HepG2 (cell line): ENCODE data around the gene IRF4. TPM values are rescaled to one million over a fixed set of nuclear protein-coding genes. Genes with fewer than 3 reads are reported as not detected.

Source experiments
- CBFB ChIP-seq: sonication (generic); formaldehyde crosslinking; IDR thresholded peaks from 2 replicates; pipeline ENCODE4 v1.4.0; 2020; ENCODE audit warnings: missing genetic modification reagents
- CEBPB ChIP-seq: IDR thresholded peaks from 2 replicates; pipeline ENCODE4 v1.6.1; 2011; ENCODE audit warnings: low read depth, low read length, improper control_type of control experiment, borderline replicate concordance
- GATAD2A ChIP-seq: IDR thresholded peaks from 2 replicates; pipeline ENCODE4 v1.6.1; 2016
- KLF16 ChIP-seq, 2 experiments: sonication (generic) in 1 of 2; formaldehyde crosslinking in 1 of 2; IDR thresholded peaks; 2 replicates each; pipeline versions ENCODE4 v1.6.1 to v1.8.0; 2016 to 2023; ENCODE audit warnings: missing genetic modification reagents in 2 of 2, missing compliant biosample characterization in 1 of 2
- RAD21 ChIP-seq: fragments of 450-650 bp; formaldehyde crosslinking; IDR thresholded peaks from 2 replicates; pipeline ENCODE4 v1.5.0; 2020; ENCODE audit warnings: mild to moderate bottlenecking
- RNF2 ChIP-seq: fragments of 450-650 bp; conservative IDR thresholded peaks from 2 replicates; pipeline ENCODE4 v1.6.1; 2016; ENCODE audit warnings: low read depth
- SALL1 ChIP-seq: sonication (generic); formaldehyde crosslinking; IDR thresholded peaks from 2 replicates; pipeline ENCODE4 v1.8.0; 2022; ENCODE audit warnings: mild to moderate bottlenecking, missing genetic modification reagents
- SP5 ChIP-seq: IDR thresholded peaks from 2 replicates; pipeline ENCODE4 v1.6.1; 2016; ENCODE audit warnings: low read depth, borderline replicate concordance
- XRCC5 ChIP-seq: fragments of 200-400 bp; formaldehyde crosslinking; optimal IDR thresholded peaks from 2 replicates; pipeline ENCODE3; 2017; ENCODE audit warnings: mild to moderate bottlenecking, low read length
- YY1 ChIP-seq: IDR thresholded peaks from 2 replicates; pipeline ENCODE4 v1.6.1; 2011; ENCODE audit warnings: low read length, low read depth, moderate library complexity, mild to moderate bottlenecking; ENCODE audit not compliant: insufficient read depth, insufficient replicate concordance
- ZNF501 ChIP-seq: sonication (generic); formaldehyde crosslinking; IDR thresholded peaks from 2 replicates; pipeline ENCODE4 v1.5.1; 2020; ENCODE audit warnings: mild to moderate bottlenecking, moderate library complexity, missing genetic modification reagents
- polyA plus RNA-seq, 8 experiments: library from polyadenylated mRNA; depleted of rRNA in 3 of 8; stranded (reverse) in 7 of 8; unstranded in 1 of 8; fragments of >200 nt; fragmentation: Illumina TruSeq in 4 of 8; extraction: Trizol in 4 of 8; gene quantifications; 2 replicates each; pipeline versions ENCODE4 v1.2.1 to v1.2.3, GENCODE V29; 2011 to 2016; ENCODE audit warnings: low read depth in 4 of 8, missing spikeins in 1 of 8, mixed read lengths in 1 of 8; ENCODE audit not compliant: insufficient read depth in 1 of 8
- total RNA-seq, 5 experiments: library from RNA; depleted of rRNA; stranded (reverse); fragments of >200 nt; fragmentation: Illumina TruSeq; extraction: Trizol; gene quantifications; 2 replicates each; pipeline ENCODE4 v1.2.3, GENCODE V29; 2016; ENCODE audit warnings: low read depth in 1 of 5
- TF ChIP-seq, protein P1 (sequence below): sonication (generic); formaldehyde crosslinking; IDR thresholded peaks from 2 replicates; pipeline ENCODE4 v1.4.0; 2020; ENCODE audit warnings: missing genetic modification reagents
- TF ChIP-seq, protein P2 (sequence below): sonication (generic); formaldehyde crosslinking; IDR thresholded peaks from 2 replicates; pipeline ENCODE4 v1.5.0; 2020; ENCODE audit warnings: mild to moderate bottlenecking, missing genetic modification reagents
- TF ChIP-seq, protein P3 (sequence below): sonication (generic); formaldehyde crosslinking; IDR thresholded peaks from 2 replicates; pipeline ENCODE4 v1.5.0; 2020; ENCODE audit warnings: mild to moderate bottlenecking, missing genetic modification reagents, moderate library complexity
- TF ChIP-seq, protein P4 (sequence below): IDR thresholded peaks from 2 replicates; pipeline ENCODE4 v1.6.1; 2016; ENCODE audit warnings: mild to moderate bottlenecking

IRF4 gene
- total and polyA plus RNA-seq, 2 of the 13 experiments (the other 11 are each of a cell fraction or from before 2014, with no cell fraction given), result 0.07 to 0.09 TPM

DNA sequence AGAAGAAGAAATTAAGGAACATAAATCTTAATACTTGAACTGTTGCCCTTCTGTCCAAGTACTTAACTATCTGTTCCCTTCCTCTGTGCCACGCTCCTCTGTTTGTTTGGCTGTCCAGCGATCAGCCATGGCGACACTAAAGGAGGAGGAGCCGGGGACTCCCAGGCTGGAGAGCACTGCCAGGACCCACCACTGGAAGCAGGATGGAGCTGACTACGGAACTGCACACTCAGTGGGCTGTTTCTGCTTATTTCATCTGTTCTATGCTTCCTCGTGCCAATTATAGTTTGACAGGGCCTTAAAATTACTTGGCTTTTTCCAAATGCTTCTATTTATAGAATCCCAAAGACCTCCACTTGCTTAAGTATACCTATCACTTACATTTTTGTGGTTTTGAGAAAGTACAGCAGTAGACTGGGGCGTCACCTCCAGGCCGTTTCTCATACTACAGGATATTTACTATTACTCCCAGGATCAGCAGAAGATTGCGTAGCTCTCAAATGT lies 17.1 kb downstream of the IRF4 start (continued):
- TF ChIP-seq, protein P1, sequence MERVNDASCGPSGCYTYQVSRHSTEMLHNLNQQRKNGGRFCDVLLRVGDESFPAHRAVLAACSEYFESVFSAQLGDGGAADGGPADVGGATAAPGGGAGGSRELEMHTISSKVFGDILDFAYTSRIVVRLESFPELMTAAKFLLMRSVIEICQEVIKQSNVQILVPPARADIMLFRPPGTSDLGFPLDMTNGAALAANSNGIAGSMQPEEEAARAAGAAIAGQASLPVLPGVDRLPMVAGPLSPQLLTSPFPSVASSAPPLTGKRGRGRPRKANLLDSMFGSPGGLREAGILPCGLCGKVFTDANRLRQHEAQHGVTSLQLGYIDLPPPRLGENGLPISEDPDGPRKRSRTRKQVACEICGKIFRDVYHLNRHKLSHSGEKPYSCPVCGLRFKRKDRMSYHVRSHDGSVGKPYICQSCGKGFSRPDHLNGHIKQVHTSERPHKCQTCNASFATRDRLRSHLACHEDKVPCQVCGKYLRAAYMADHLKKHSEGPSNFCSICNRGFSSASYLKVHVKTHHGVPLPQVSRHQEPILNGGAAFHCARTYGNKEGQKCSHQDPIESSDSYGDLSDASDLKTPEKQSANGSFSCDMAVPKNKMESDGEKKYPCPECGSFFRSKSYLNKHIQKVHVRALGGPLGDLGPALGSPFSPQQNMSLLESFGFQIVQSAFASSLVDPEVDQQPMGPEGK, result no peak
- TF ChIP-seq SALL1 (CRISPR knock-in tag) (0 out of 2 replicates have a peak, but pooled peaks have one; percentile 16), KLF16 (CRISPR knock-in tag; IDR thresholded peaks at IDR 0.05) (no peak), RNF2 (peak; percentile 57; the same call in 1 of the 2 replicates), GATAD2A (CRISPR knock-in tag) (0 out of 2 replicates have a peak, but pooled peaks have one; percentile 20), CEBPB (0 out of 2 replicates have a peak, but pooled peaks have one; percentile 11), RAD21 (CRISPR knock-in tag) (peak; percentile 78), CBFB (CRISPR knock-in tag) (peak; percentile 67; the same call in 1 of the 2 replicates), YY1 (peak; percentile 29), XRCC5 (peak; percentile 67), ZNF501 (CRISPR knock-in tag) (0 out of 2 replicates have a peak, but pooled peaks have one; percentile 44), SP5 (CRISPR knock-in tag) (peak; percentile 20; the same call in 1 of the 2 replicates)
- TF ChIP-seq, protein P2, sequence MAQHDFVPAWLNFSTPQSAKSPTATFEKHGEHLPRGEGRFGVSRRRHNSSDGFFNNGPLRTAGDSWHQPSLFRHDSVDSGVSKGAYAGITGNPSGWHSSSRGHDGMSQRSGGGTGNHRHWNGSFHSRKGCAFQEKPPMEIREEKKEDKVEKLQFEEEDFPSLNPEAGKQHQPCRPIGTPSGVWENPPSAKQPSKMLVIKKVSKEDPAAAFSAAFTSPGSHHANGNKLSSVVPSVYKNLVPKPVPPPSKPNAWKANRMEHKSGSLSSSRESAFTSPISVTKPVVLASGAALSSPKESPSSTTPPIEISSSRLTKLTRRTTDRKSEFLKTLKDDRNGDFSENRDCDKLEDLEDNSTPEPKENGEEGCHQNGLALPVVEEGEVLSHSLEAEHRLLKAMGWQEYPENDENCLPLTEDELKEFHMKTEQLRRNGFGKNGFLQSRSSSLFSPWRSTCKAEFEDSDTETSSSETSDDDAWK (CRISPR knock-in tag), result no peak
- TF ChIP-seq, protein P3, sequence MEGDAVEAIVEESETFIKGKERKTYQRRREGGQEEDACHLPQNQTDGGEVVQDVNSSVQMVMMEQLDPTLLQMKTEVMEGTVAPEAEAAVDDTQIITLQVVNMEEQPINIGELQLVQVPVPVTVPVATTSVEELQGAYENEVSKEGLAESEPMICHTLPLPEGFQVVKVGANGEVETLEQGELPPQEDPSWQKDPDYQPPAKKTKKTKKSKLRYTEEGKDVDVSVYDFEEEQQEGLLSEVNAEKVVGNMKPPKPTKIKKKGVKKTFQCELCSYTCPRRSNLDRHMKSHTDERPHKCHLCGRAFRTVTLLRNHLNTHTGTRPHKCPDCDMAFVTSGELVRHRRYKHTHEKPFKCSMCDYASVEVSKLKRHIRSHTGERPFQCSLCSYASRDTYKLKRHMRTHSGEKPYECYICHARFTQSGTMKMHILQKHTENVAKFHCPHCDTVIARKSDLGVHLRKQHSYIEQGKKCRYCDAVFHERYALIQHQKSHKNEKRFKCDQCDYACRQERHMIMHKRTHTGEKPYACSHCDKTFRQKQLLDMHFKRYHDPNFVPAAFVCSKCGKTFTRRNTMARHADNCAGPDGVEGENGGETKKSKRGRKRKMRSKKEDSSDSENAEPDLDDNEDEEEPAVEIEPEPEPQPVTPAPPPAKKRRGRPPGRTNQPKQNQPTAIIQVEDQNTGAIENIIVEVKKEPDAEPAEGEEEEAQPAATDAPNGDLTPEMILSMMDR (CRISPR knock-in tag), result peak; percentile 60
- TF ChIP-seq, protein P4, sequence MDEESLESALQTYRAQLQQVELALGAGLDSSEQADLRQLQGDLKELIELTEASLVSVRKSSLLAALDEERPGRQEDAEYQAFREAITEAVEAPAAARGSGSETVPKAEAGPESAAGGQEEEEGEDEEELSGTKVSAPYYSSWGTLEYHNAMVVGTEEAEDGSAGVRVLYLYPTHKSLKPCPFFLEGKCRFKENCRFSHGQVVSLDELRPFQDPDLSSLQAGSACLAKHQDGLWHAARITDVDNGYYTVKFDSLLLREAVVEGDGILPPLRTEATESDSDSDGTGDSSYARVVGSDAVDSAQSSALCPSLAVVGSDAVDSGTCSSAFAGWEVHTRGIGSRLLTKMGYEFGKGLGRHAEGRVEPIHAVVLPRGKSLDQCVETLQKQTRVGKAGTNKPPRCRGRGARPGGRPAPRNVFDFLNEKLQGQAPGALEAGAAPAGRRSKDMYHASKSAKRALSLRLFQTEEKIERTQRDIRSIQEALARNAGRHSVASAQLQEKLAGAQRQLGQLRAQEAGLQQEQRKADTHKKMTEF (CRISPR knock-in tag), result 0 out of 2 replicates have a peak, but pooled peaks have one; percentile 26
